MM.1S (cell line): ENCODE results near the gene MEMO1.

Experiments used
- DNase-seq: peaks from one replicate; pipeline ENCODE4 v3.0.0-alpha.2; 2015
- H2AFZ ChIP-seq: fragments of 300-600 bp; sonication (generic); 2 replicates; pipeline ENCODE4 v1.6.0; 2016; ENCODE audit warnings: antibody characterized with exemption, low read length
- H3F3A ChIP-seq: fragments of 300-600 bp; sonication (generic); 2 replicates; pipeline ENCODE4 v1.6.1; 2016; ENCODE audit warnings: mild to moderate bottlenecking, antibody characterized with exemption, low read length, moderate library complexity, mixed read lengths; ENCODE audit not compliant: insufficient read depth
- H3K27ac ChIP-seq: fragments of 300-600 bp; sonication (generic); 2 replicates; pipeline ENCODE4 v1.5.1; 2016; ENCODE audit warnings: mild to moderate bottlenecking, low read length
- H3K27me3 ChIP-seq: fragments of 300-600 bp; sonication (generic); replicated peaks from 2 replicates; pipeline ENCODE4 v1.6.0; 2016; ENCODE audit warnings: low read length; ENCODE audit not compliant: insufficient read depth
- H3K36me3 ChIP-seq: fragments of 300-600 bp; sonication (generic); replicated peaks from 2 replicates; pipeline ENCODE4 v1.6.1; 2016; ENCODE audit warnings: mild to moderate bottlenecking, low read length, mixed read lengths; ENCODE audit not compliant: insufficient read depth
- H3K4me1 ChIP-seq: fragments of 300-600 bp; sonication (generic); 2 replicates; pipeline ENCODE4 v1.6.1; 2016; ENCODE audit warnings: low read length, mixed read lengths
- H3K4me2 ChIP-seq: fragments of 300-600 bp; sonication (generic); 2 replicates; pipeline ENCODE4 v1.6.0; 2016; ENCODE audit warnings: low read depth, low read length
- H3K4me3 ChIP-seq: fragments of 300-600 bp; sonication (generic); 2 replicates; pipeline ENCODE4 v1.5.1; 2016; ENCODE audit warnings: low read length, mixed read lengths
- H3K79me2 ChIP-seq: fragments of 300-600 bp; sonication (generic); 2 replicates; pipeline ENCODE4 v1.6.1; 2016; ENCODE audit warnings: mixed run types, low read length, mixed read lengths
- H3K9ac ChIP-seq: fragments of 300-600 bp; sonication (generic); 2 replicates; pipeline ENCODE4 v1.6.1; 2016; ENCODE audit warnings: low read length, mixed read lengths
- H3K9me2 ChIP-seq: fragments of 300-600 bp; sonication (generic); replicated peaks from 2 replicates; pipeline ENCODE4 v1.6.1; 2016; ENCODE audit warnings: mild to moderate bottlenecking, low read length, mixed read lengths; ENCODE audit not compliant: insufficient read depth
- H3K9me3 ChIP-seq: fragments of 300-600 bp; sonication (generic); replicated peaks from 2 replicates; pipeline ENCODE4 v1.6.1; 2016; ENCODE audit warnings: mild to moderate bottlenecking, low read length, mixed read lengths; ENCODE audit not compliant: insufficient read depth
- H4K20me1 ChIP-seq: fragments of 300-600 bp; sonication (generic); 2 replicates; pipeline ENCODE4 v1.6.1; 2016; ENCODE audit warnings: mild to moderate bottlenecking, low read length, moderate library complexity, mixed read lengths; ENCODE audit not compliant: insufficient read depth
- EZH2 ChIP-seq: fragments of 300-600 bp; sonication (generic); optimal IDR thresholded peaks from 2 replicates; pipeline ENCODE3; 2017; ENCODE audit warnings: low read depth, mild to moderate bottlenecking, antibody characterized with exemption, low read length, mixed read lengths
- EZH2phosphoT487 ChIP-seq: fragments of 300-600 bp; sonication (generic); IDR thresholded peaks from 2 replicates; pipeline ENCODE4 v1.6.1; 2018; ENCODE audit warnings: antibody characterized with exemption, low read length
- TF ChIP-seq, protein P1 (sequence below): fragments of 300-600 bp; sonication (generic); IDR thresholded peaks from 2 replicates; pipeline ENCODE4 v1.5.1; 2016; ENCODE audit warnings: antibody characterized with exemption, low read length, mixed read lengths

Gene MEMO1

DNA sequence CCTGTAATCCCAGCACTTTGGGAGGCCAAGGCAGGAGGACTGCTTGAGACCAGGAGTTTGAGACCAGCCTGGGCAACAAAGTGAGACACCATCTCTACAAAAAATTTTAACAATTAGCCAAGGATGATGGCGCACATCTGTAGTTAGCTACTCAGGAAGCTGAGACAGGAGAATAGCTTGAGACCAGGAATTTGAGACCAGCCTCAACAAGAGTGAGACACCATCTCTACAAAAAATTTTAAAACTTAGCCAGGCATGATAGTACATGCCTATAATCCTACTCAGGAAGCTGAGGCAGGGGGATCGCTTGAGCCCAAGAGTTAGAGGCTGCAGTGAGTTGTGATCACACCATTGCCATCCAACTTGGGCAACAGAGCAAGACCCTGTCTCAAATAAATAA, 7.0 kb downstream of the MEMO1 start:
- Histone ChIP-seq H3K9ac (no peak overlapping the region), H3K27ac (no peak overlapping the region), H3F3A (peaks cover 3% of the 10 kb centered on the region; the same call in 1 of the 2 replicates), H3K4me1 (peaks cover 8% of the 10 kb centered on the region; the same call in 1 of the 2 replicates), H3K4me2 (no peak overlapping the region), H3K79me2 (peaks cover 93% of the 10 kb centered on the region), H3K4me3 (no peak overlapping the region), H4K20me1 (peaks cover 20% of the 10 kb centered on the region; the same call in 1 of the 2 replicates), H3K36me3 (no peaks in the 10 kb centered on the region), H3K9me2 (no peaks in the 10 kb centered on the region), H3K9me3 (no peaks in the 10 kb centered on the region), H3K27me3 (no peaks in the 10 kb centered on the region), H2AFZ (no peak overlapping the region)
- DNase-seq: no peak
- TF ChIP-seq EZH2phosphoT487: no peak

DNA sequence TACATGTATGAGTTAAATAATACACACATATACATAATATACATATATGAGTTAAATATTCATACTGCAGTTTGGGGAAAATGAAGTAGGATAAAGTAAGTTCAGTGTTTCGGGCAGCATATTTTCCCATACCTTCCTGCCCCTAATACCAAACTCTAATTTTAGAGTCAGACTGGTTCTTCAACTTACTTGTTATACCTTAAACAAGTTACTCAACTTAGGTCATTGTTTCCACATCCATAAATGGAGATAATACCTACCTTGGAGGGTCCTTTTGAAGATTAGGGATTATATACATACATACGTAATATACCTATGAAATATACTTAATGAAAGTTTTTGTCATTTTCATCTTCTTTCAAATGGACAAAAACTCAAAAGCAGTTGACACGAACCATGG, 8.4 kb downstream of the MEMO1 start:
- no peaks in the 10 kb centered on the region for H3K36me3 ChIP-seq
- no peak overlapping the region for H3K27ac ChIP-seq
- H4K20me1 ChIP-seq: peaks cover 16% of the 10 kb centered on the region; the same call in 1 of the 2 replicates
- TF ChIP-seq EZH2phosphoT487 (no peak), EZH2 (no peak)
- TF ChIP-seq, protein P1, sequence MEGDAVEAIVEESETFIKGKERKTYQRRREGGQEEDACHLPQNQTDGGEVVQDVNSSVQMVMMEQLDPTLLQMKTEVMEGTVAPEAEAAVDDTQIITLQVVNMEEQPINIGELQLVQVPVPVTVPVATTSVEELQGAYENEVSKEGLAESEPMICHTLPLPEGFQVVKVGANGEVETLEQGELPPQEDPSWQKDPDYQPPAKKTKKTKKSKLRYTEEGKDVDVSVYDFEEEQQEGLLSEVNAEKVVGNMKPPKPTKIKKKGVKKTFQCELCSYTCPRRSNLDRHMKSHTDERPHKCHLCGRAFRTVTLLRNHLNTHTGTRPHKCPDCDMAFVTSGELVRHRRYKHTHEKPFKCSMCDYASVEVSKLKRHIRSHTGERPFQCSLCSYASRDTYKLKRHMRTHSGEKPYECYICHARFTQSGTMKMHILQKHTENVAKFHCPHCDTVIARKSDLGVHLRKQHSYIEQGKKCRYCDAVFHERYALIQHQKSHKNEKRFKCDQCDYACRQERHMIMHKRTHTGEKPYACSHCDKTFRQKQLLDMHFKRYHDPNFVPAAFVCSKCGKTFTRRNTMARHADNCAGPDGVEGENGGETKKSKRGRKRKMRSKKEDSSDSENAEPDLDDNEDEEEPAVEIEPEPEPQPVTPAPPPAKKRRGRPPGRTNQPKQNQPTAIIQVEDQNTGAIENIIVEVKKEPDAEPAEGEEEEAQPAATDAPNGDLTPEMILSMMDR: no peak
- H3K9ac ChIP-seq: no peak overlapping the region
- no peak for DNase-seq
- H3K4me2 ChIP-seq: no peak overlapping the region
- H3K79me2 ChIP-seq: peaks cover 93% of the 10 kb centered on the region
- H3K9me3 ChIP-seq: no peaks in the 10 kb centered on the region
- no peak overlapping the region for H3K4me3 ChIP-seq
- no peak overlapping the region for H2AFZ ChIP-seq
- H3K4me1 ChIP-seq: no peaks in the 10 kb centered on the region
- no peaks in the 10 kb centered on the region for H3K27me3 ChIP-seq
- no peaks in the 10 kb centered on the region for H3F3A ChIP-seq
- H3K9me2 ChIP-seq: no peaks in the 10 kb centered on the region

DNA sequence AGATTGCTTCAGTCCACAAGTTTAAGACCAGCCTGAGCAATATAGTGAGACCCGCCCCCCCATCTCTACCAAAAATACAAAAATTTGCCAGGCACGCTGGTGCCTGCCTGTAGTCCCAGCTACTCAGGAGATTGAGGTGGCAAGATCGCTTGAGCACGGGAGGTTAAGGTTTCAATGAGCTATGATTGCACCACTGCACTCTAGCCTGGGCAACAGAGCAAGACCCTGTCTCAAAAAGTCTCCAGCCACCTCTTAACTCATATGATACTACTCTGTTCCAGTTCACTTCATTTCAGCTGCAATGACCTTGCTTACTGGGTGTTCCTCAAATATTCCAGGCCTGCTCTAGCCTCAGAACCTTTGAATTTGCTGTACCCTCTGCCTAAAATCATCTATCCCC, 11.4 kb downstream of the MEMO1 start:
- H2AFZ ChIP-seq: no peak overlapping the region
- peaks cover 93% of the 10 kb centered on the region for H3K79me2 ChIP-seq
- H3K9me2 ChIP-seq: no peaks in the 10 kb centered on the region
- no peaks in the 10 kb centered on the region for H3K4me1 ChIP-seq
- H3K4me3 ChIP-seq: no peak overlapping the region
- no peaks in the 10 kb centered on the region for H3K9me3 ChIP-seq
- H3K4me2 ChIP-seq: no peak overlapping the region
- TF ChIP-seq EZH2: no peak
- TF ChIP-seq, protein P1: no peak
- no peak for DNase-seq
- H3F3A ChIP-seq: no peaks in the 10 kb centered on the region
- no peak overlapping the region for H3K9ac ChIP-seq
- no peaks in the 10 kb centered on the region for H3K36me3 ChIP-seq
- peaks cover 5% of the 10 kb centered on the region; the same call in 1 of the 2 replicates for H4K20me1 ChIP-seq
- no peak overlapping the region for H3K27ac ChIP-seq
- H3K27me3 ChIP-seq: no peaks in the 10 kb centered on the region

DNA sequence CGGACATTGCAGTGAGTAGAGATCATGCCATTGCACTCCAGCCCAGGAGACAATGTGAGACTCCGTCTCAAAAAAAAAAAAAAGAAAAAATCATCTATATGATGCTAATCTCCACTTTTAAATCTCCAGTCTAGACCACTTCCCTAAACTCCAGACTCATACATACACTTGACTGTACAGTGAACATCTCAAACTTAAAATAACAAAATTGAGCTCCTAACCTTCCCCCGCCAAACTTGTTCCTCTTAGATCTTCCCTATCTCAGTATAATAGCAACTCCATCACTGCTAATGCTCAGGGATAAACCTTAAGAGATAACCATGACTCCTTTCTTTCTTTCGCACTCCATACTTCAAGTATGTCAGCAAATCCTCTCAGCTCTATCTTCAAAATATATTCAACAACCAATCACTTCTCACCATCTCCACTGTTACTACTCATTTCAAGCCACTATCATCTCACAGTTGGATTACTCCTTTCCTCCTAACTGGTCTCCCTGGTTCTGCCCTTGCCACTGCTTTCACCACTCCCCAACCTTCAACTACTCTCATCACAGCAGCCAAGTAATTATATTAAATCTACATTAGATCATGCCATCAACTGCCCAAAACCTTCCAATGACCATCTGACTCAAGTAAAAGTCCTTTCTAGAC, 12.0 kb downstream of the MEMO1 start:
- Histone ChIP-seq H3K79me2 (peaks cover 92% of the 10 kb centered on the region), H3K9me2 (no peaks in the 10 kb centered on the region), H3F3A (no peaks in the 10 kb centered on the region), H3K9ac (no peak overlapping the region), H3K36me3 (no peaks in the 10 kb centered on the region), H3K4me2 (no peak overlapping the region), H4K20me1 (peaks cover 5% of the 10 kb centered on the region; the same call in 1 of the 2 replicates), H2AFZ (no peak overlapping the region), H3K4me3 (no peak overlapping the region), H3K27me3 (no peaks in the 10 kb centered on the region), H3K4me1 (no peaks in the 10 kb centered on the region), H3K9me3 (no peaks in the 10 kb centered on the region), H3K27ac (no peak overlapping the region)
- no peak for DNase-seq
- TF ChIP-seq, protein P1: no peak
- no peak for TF ChIP-seq EZH2phosphoT487
- TF ChIP-seq EZH2: no peak
